Stimulated activated memory B cell treated with anti-CD40 and anti-IgM and Interleukin-4, amounts not matched to agents 10 μg/mL and 1 μg/mL and 100 μg/mL, for 72 hours (primary cell): ENCODE data around the gene TP53I11.

Experiments used
- ATAC-seq: fragments of 150-1000 bp; cut with Tn5 transposase; 2 replicates; pipeline ENCODE4 v1.10.0; 2021
- H3K27ac Mint-ChIP-seq: one replicate; pipeline ENCODE4 v1.8.0; 2022; ENCODE audit warnings: mild to moderate bottlenecking, mixed read lengths
- H3K27me3 Mint-ChIP-seq: one replicate; pipeline ENCODE4 v1.8.0; 2022; ENCODE audit warnings: mixed read lengths
- H3K36me3 Mint-ChIP-seq: one replicate; pipeline ENCODE4 v1.8.0; 2022; ENCODE audit warnings: mixed read lengths
- H3K4me1 Mint-ChIP-seq: one replicate; pipeline ENCODE4 v1.8.0; 2022; ENCODE audit warnings: mixed read lengths
- H3K4me3 Mint-ChIP-seq: one replicate; pipeline ENCODE4 v1.8.0; 2022; ENCODE audit warnings: mild to moderate bottlenecking, moderate library complexity, mixed read lengths
- H3K9me3 Mint-ChIP-seq: one replicate; pipeline ENCODE4 v1.8.0; 2022; ENCODE audit warnings: mixed read lengths

Gene TP53I11

DNA sequence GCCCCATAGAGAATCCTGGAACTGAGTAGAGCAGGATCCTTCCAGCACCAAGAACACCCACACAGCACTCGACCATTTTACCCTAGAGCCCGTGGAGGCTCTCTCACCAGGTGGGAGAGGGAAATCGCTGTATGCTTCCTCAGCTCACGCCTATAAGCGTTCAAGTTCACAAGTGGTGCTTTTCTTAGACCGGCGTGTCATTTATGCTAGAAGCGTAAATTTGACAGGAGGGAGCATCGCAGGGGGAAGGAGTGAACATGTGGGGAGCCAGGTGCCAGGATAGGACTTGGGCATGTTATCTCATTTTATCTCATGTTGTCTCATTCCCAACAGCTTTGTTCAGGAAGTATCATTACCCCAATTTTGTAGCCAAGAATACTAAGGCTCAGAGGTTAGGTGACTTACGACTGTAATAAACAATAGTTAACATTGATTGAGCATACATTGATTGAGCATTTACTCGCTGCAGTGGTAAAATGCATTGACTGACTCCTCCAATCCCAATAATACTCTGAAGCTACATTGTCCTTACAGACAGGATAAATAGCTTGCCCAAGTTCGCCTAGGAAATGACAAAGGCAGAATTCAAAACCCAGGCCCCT is 19.1 kb upstream of the TP53I11 start:
- H3K27me3 Mint-ChIP-seq = no peaks in the 10 kb centered on the region
- no peak for ATAC-seq
- H3K36me3 Mint-ChIP-seq = no peaks in the 10 kb centered on the region
- no peak overlapping the region for H3K4me3 Mint-ChIP-seq
- no peaks in the 10 kb centered on the region for H3K9me3 Mint-ChIP-seq
- no peaks in the 10 kb centered on the region for H3K4me1 Mint-ChIP-seq
- no peak overlapping the region for H3K27ac Mint-ChIP-seq

DNA sequence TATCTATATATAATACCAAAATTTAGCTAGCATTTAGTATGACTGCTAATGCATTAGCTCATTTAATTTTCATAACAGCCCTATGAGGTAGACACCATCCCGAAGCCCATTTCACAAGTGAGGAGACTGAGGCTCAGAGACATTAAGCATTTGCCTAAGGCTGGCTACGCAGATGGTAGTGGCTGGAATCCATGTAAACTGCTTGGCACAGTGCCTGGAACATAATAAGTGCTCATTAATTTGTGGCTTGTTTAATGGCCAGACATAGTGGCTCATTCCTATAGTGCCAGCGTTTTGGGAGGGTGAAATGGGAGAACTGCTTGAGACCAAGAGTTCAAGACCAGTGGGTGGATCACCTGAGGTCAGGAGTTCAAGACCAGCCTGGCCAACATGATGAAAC is 17.8 kb upstream of the TP53I11 start:
- Mint-ChIP-seq H3K27ac (no peak overlapping the region), H3K4me1 (peaks cover 7% of the 10 kb centered on the region), H3K4me3 (no peak overlapping the region), H3K27me3 (no peaks in the 10 kb centered on the region), H3K36me3 (no peaks in the 10 kb centered on the region), H3K9me3 (no peaks in the 10 kb centered on the region)
- ATAC-seq = no peak

- H3K27me3 Mint-ChIP-seq = no peaks in the 10 kb centered on the region
- no peak for ATAC-seq
- peaks cover 7% of the 10 kb centered on the region for H3K4me1 Mint-ChIP-seq
- no peaks in the 10 kb centered on the region for H3K36me3 Mint-ChIP-seq
- no peak overlapping the region for H3K4me3 Mint-ChIP-seq
- no peaks in the 10 kb centered on the region for H3K9me3 Mint-ChIP-seq
- no peak overlapping the region for H3K27ac Mint-ChIP-seq
Measured at GRCh38 chr11:44967930-44968496, 17.3 kb upstream of the TP53I11 start.

GRCh38 chr11:44966694-44967093 is 16.0 kb upstream of the TP53I11 start:
- H3K27ac Mint-ChIP-seq = no peak overlapping the region
- H3K36me3 Mint-ChIP-seq = no peaks in the 10 kb centered on the region
- no peak for ATAC-seq
- H3K4me3 Mint-ChIP-seq = no peak overlapping the region
- no peaks in the 10 kb centered on the region for H3K9me3 Mint-ChIP-seq
- peaks cover 7% of the 10 kb centered on the region for H3K4me1 Mint-ChIP-seq
- H3K27me3 Mint-ChIP-seq = no peaks in the 10 kb centered on the region

- ATAC-seq = no peak
- no peaks in the 10 kb centered on the region for H3K9me3 Mint-ChIP-seq
- peak overlapping the region; percentile 59 for H3K27ac Mint-ChIP-seq
- H3K4me1 Mint-ChIP-seq = peaks cover 7% of the 10 kb centered on the region
- H3K36me3 Mint-ChIP-seq = no peaks in the 10 kb centered on the region
- no peak overlapping the region for H3K4me3 Mint-ChIP-seq
- H3K27me3 Mint-ChIP-seq = no peaks in the 10 kb centered on the region
Measured at GRCh38 chr11:44964526-44965209, 14.0 kb upstream of the TP53I11 start.

GRCh38 chr11:44963948-44964347 is 13.3 kb upstream of the TP53I11 start:
- H3K27ac Mint-ChIP-seq = peak overlapping the region; percentile 59
- H3K9me3 Mint-ChIP-seq = no peaks in the 10 kb centered on the region
- H3K4me1 Mint-ChIP-seq = peaks cover 7% of the 10 kb centered on the region
- H3K4me3 Mint-ChIP-seq = no peak overlapping the region
- ATAC-seq = no peak
- H3K36me3 Mint-ChIP-seq = no peaks in the 10 kb centered on the region
- no peaks in the 10 kb centered on the region for H3K27me3 Mint-ChIP-seq

DNA sequence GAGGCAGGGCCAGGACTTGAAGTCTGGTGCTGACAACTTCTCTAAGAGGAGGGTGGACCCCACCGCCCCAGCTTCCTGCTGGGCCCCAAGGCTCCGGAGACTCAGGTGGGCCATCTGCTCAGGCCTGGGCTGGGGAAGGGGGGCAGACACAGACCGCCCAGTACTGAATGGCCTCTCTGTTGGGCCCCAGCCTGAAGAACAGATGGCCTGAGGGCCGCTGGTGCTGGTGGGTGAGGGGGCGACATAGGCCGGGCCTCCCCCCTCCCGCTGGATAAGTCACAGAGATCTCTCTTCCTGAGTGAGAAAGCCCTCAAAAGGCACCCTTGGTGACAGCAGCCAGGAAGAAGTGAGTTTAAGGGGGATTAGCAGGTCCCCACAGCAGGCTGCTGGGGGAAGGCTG is 12.5 kb upstream of the TP53I11 start:
- H3K4me1 Mint-ChIP-seq = peaks cover 7% of the 10 kb centered on the region
- H3K27me3 Mint-ChIP-seq = no peaks in the 10 kb centered on the region
- H3K9me3 Mint-ChIP-seq = no peaks in the 10 kb centered on the region
- H3K36me3 Mint-ChIP-seq = no peaks in the 10 kb centered on the region
- no peak overlapping the region for H3K27ac Mint-ChIP-seq
- ATAC-seq = no peak
- H3K4me3 Mint-ChIP-seq = no peak overlapping the region

DNA sequence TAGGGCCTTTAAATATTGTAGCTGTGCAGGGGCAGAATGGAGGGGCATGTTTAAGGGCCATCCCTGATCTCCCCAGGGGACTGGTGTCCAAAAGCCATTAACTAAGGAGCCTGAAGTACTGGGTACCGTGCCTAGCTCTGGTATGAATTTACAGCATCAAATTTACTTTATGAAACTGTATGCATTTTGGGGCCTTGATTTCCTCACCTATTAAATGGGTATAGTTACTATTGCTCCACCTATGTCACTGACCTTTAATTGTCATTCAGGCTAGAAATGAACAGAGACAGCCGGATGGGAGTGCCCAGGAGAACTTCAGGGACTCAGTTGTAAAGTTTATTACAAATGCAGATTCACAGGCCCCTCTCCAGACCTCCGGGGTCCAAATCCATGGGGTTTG is 11.8 kb upstream of the TP53I11 start:
- no peak overlapping the region for H3K27ac Mint-ChIP-seq
- no peak for ATAC-seq
- H3K4me1 Mint-ChIP-seq = peaks cover 7% of the 10 kb centered on the region
- H3K9me3 Mint-ChIP-seq = no peaks in the 10 kb centered on the region
- H3K27me3 Mint-ChIP-seq = no peaks in the 10 kb centered on the region
- H3K36me3 Mint-ChIP-seq = no peaks in the 10 kb centered on the region
- no peak overlapping the region for H3K4me3 Mint-ChIP-seq

- Mint-ChIP-seq H3K4me1 (peaks cover 13% of the 10 kb centered on the region), H3K27me3 (no peaks in the 10 kb centered on the region), H3K9me3 (no peaks in the 10 kb centered on the region), H3K36me3 (no peaks in the 10 kb centered on the region), H3K27ac (peak overlapping the region; percentile 6), H3K4me3 (no peak overlapping the region)
- ATAC-seq = no peak
Measured at GRCh38 chr11:44960200-44960845, 9.6 kb upstream of the TP53I11 start.

DNA sequence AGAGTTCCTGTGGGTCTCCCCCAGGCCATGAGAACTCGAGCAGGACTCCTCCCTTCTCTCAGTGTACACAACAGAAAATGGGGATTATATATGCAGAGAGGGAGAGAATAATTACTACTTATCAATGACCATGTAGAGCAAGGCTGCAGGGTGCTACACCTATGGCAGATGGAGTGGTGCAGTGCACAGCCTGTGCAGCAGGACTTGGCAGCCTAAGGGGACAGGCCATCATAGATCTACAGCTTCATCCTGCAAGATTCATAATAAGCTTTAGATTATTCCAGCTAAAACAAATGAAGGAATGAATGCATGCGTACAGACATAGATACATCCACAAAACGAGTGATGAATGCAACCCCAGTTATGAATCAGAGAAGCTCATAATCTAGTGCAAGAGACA is 8.4 kb upstream of the TP53I11 start:
- Mint-ChIP-seq H3K27me3 (no peaks in the 10 kb centered on the region), H3K27ac (no peak overlapping the region), H3K9me3 (no peaks in the 10 kb centered on the region), H3K4me3 (no peak overlapping the region), H3K4me1 (peaks cover 20% of the 10 kb centered on the region), H3K36me3 (no peaks in the 10 kb centered on the region)
- ATAC-seq = no peak

- no peak for ATAC-seq
- H3K4me3 Mint-ChIP-seq = no peak overlapping the region
- no peak overlapping the region for H3K27ac Mint-ChIP-seq
- peaks cover 20% of the 10 kb centered on the region for H3K4me1 Mint-ChIP-seq
- H3K36me3 Mint-ChIP-seq = no peaks in the 10 kb centered on the region
- H3K27me3 Mint-ChIP-seq = no peaks in the 10 kb centered on the region
- H3K9me3 Mint-ChIP-seq = no peaks in the 10 kb centered on the region
Measured at GRCh38 chr11:44957776-44958564, 7.3 kb upstream of the TP53I11 start.

DNA sequence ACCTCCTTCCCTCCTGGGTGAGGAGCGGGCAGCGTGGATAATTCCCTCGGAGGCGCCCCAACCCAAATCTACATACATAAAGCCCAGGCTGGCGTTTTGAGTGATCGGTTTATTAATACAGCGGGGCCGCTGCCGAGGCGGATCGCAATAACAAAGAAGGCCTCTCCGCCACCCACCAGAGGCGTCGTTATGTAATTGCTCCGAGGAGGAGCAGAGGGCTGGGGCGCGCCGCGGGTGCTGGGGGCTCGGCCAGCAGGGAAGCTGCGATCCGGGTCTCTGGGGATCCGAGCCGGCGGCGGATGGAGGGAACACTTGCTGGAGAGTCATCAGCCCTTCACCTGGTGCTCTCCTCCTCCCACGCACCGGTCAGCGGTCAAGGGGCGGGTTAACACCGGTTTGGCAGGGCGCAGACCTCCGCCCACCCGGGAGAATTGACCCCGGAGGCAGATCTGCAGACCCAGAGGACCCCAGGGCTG is 6.4 kb upstream of the TP53I11 start:
- Mint-ChIP-seq H3K27ac (no peak overlapping the region), H3K4me1 (peaks cover 25% of the 10 kb centered on the region), H3K27me3 (no peaks in the 10 kb centered on the region), H3K9me3 (no peaks in the 10 kb centered on the region), H3K4me3 (no peak overlapping the region), H3K36me3 (no peaks in the 10 kb centered on the region)
- no peak for ATAC-seq

DNA sequence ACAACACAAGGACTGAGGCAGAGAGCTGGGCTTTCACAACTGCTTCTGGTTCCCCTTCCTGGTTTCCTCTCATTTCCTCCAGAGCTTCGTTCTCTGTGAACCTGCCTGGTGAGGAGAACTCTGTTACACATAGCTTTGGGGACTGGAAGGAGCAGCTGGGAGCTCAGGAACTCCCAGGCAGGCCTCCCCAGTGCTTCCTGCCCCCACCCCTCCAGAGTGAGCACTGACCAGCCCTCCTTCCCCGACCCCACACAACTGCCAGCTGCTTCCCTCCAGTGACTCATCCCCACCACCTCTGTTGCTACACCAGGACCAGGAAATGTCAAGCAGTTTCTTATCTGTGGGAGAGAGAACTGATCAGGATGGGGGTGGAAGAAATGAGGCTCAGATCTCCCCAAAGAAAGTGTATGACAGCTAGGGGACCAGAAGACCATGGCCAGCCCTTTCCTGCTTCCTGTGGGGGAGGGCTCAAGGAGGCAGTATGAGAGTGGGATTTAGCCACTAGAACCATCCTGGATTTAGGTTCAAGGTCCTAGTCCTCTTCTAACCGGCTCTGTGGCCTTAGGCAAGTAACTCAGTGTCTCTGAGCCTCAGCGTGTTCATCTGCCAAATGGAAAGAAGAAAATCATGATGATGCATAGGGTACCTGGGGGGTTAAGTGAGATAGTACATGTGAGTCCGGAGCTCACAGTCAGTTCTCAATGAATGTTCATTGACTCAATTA is 4.5 kb upstream of the TP53I11 start:
- H3K27ac Mint-ChIP-seq = peak overlapping the region; percentile 35
- H3K4me1 Mint-ChIP-seq = peaks cover 32% of the 10 kb centered on the region
- no peak overlapping the region for H3K4me3 Mint-ChIP-seq
- H3K27me3 Mint-ChIP-seq = no peaks in the 10 kb centered on the region
- H3K36me3 Mint-ChIP-seq = no peaks in the 10 kb centered on the region
- ATAC-seq = no peak
- no peaks in the 10 kb centered on the region for H3K9me3 Mint-ChIP-seq

- peak overlapping the region; percentile 35 for H3K27ac Mint-ChIP-seq
- ATAC-seq = no peak
- H3K36me3 Mint-ChIP-seq = no peaks in the 10 kb centered on the region
- H3K9me3 Mint-ChIP-seq = no peaks in the 10 kb centered on the region
- no peak overlapping the region for H3K4me3 Mint-ChIP-seq
- H3K4me1 Mint-ChIP-seq = peaks cover 32% of the 10 kb centered on the region
- no peaks in the 10 kb centered on the region for H3K27me3 Mint-ChIP-seq
Measured at GRCh38 chr11:44954051-44954906, 3.6 kb upstream of the TP53I11 start.
